Endometrial microvascular endothelial cells (primary cell): Measurements from ENCODE around the gene SLC25A40. TPM values are rescaled to one million over a fixed set of nuclear protein-coding genes. Genes with fewer than 3 reads are reported as not detected.
"Not testable (repeated sequence)": the region's sequence is repeated elsewhere in the genome, so short reads cannot be mapped to it uniquely, and the experiment has no call there.

ENCODE experiments used
- in situ Hi-C: cut with HindIII; loops from 2 replicates; pipeline ENCODE4 v1.10.0; 2017; ENCODE audit warnings: low sequenced_read_pairs, low pct_unique_long_range_greater_than_20kb; ENCODE audit errors: inconsistent ontology term
- total RNA-seq: library from RNA; depleted of rRNA; stranded (reverse); fragments of >200 nt; gene quantifications from one replicate; pipeline ENCODE4 v1.2.3, GENCODE V29; 2015; ENCODE audit errors: inconsistent ontology term

SLC25A40 gene, protein sequence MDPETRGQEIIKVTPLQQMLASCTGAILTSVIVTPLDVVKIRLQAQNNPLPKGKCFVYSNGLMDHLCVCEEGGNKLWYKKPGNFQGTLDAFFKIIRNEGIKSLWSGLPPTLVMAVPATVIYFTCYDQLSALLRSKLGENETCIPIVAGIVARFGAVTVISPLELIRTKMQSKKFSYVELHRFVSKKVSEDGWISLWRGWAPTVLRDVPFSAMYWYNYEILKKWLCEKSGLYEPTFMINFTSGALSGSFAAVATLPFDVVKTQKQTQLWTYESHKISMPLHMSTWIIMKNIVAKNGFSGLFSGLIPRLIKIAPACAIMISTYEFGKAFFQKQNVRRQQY
- 31.1 TPM for total RNA-seq

- in situ Hi-C loops: no loop called here
These were observed at the start of gene SLC25A40, which contains the start of gene DBF4 for GRCh38 chr7:87876040-87876868. Gene SLC25A40 (minus strand): TSS chr7:87876360. CDS start chr7:87858727, 17,633 bp downstream. Gene DBF4 (plus strand): TSS chr7:87876493. CDS start chr7:87876733, 240 bp downstream.

DNA sequence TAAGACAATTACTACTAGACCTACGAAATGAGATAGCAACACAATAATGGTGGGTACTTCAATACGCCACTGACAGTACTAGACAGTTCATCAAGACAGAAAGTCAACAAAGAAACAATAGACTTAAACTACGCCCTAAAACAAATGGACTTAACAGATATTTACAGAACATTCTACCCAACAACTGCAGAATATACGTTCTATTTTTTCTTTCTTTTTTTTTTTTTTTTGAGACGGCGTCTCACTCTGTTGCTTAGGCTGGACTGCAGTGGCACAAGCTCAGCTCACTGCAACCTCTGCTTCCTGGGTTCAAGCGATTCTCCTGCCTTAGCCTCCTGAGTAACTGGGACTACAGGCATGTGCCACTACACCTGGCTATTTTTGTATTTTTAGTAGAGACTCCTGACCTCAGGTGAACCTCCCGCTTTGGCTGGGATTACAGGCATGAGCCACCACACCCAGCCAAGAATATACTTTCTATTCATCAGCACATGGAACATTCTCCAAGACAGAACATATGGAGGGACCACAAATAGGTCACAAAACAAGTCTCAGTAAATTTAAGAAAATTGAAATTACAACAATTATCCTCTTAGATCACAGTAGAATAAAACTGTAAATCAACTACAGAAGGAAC is 46.7 kb upstream of the SLC25A40 start:
- in situ Hi-C loops: not testable (repeated sequence)

DNA sequence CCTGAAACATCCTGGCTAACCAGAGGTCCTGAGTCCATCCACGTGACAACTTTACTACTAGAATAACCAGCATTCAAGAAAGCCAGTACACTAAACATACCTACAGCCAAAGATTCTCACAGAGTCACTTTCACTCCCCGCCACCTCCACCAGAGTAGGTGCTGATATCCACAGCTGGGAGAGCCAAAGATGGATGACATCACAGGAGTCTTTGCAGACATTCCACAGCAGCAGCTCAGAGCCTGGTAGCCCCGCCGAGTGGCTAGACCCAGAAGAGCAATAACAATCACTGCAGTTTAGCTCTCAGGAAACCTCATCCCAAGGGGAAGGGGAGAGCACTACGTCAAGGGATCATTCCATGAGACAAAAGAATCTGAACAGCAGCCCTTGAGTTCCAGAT is 44.4 kb upstream of the SLC25A40 start:
- in situ Hi-C loops: no loop called here

DNA sequence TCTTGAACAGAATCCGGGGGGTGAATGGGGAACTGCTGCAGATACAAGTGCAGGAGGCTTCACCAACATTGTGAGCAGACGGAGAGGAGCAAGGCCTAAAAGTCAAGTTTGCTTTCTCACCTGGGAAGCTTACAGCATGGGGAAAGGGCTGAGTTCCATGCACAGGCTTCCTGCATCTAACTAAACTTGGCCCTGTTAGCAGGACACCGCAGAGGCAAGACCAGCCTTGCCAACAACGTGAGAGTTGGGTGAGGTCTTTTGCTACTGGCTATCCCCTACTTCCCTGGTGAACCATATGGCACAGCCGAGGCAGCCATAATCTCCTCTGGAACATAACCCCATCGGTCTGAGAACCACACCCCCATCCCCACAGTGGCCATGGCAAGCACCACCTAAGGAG is 43.7 kb upstream of the SLC25A40 start:
- in situ Hi-C loops: no loop called here

- in situ Hi-C loops: no loop called here
These were observed 42.6 kb upstream of the SLC25A40 start for GRCh38 chr7:87918740-87919139.

DNA sequence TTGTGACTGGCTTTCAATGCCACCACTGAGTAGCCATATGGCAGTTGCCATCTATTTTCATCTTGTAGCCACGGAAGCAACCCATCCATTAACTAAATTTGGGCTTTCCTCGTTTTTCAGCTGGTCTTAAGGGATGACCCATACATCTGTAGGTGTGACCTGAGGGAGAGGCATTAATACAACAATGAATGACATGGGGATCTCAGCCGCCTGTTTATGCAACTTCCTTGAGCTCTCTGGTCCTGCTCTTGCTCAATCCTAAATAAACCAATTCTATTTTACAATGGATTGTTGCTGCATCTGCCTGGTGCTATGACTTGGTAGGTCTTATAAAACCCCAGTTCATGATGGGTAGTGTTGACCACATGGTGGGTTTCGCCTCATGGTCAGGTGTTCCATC is 36.0 kb upstream of the SLC25A40 start:
- in situ Hi-C loops: no loop called here

DNA sequence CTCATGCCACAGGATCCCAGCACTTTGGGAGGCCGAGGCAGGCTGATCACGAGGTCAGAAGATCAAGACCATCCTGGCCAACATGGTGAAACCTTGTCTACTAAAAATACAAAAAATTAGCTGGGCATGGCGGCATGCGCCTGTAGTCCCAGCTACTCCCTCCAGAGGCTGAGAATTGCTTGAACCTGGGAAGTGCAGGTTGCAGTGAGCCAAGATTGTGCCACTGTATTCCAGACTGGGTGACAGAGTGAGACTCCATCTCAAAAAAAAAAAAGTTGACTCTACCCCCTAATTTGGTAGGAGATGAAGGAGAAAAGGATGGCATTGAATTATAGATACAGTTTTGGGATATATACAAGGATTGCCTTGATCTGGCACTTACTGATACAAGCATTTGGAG is 32.7 kb upstream of the SLC25A40 start:
- in situ Hi-C loops: not testable (repeated sequence)

GRCh38 chr7:87907136-87907906 is 31.2 kb upstream of the SLC25A40 start:
- in situ Hi-C loops: not testable (repeated sequence)

DNA sequence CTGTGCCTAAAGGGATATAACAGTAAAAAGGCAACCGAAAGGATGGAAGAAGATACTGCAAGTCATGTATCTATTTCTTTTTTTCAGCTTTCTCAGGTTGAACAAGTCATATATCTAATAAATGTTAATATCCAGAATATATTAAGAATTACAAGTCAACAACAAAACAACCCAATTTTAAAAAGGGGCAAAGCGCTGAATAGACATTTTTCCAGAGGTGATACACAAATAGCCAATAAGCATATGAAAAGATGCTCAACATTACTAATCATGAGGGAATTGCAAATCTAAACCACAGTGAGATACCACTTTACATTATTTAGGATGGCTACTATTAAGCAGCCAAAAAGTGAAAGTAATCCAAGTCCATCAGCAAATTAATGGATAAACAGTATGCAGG is 23.1 kb upstream of the SLC25A40 start:
- in situ Hi-C loops: no loop called here

DNA sequence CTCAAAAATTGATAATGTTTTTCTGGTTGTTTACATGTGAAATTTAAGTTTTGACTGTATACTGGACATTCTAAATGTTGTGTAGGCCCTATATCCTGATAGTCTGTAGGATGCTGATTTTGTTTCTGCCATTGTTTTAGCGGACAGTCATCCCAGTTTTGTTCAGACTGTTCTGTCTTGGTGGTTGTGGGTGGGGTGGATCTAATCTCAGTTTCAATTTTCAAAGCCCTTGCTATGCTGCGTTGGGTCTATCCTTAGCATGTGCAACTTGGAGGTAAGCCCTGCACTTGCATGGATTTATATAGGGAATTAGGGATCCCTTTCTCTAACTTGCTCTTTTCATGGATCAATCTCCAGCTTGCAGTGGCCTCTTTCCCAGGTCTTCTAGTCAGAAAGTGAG is 19.2 kb upstream of the SLC25A40 start:
- in situ Hi-C loops: no loop called here

- in situ Hi-C loops: no loop called here
These were observed 10.7 kb upstream of the SLC25A40 start for GRCh38 chr7:87886875-87887274.

- in situ Hi-C loops: no loop called here
These were observed 8.9 kb upstream of the SLC25A40 start for GRCh38 chr7:87885018-87885417.

GRCh38 chr7:87882151-87882937 is 6.2 kb upstream of the SLC25A40 start:
- in situ Hi-C loops: no loop called here

DNA sequence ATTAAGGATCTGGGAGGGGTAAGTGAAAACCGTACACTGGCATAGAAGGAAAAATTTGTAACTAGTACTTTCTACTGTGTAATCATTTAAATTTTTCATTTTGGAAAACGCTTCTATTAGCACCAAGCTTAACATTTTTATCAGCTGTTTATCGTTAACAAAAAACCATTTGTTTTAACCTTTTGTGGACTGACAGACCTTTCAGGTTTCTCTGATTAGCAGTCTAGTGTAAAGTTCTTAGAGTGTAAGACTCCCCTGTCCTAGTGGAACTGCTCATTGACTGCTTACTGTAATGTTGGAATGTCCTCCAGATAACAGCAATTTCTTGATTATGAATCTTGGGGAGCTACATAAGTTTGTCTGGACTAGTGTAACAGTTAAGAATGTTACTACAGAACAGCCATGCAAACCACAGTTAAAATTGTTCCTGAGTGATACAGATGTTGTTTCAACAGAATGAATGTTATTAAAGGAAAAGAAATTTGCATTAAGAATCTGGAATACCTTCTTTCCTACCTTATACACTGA is 2.1 kb upstream of the SLC25A40 start:
- in situ Hi-C loops: no loop called here

DNA sequence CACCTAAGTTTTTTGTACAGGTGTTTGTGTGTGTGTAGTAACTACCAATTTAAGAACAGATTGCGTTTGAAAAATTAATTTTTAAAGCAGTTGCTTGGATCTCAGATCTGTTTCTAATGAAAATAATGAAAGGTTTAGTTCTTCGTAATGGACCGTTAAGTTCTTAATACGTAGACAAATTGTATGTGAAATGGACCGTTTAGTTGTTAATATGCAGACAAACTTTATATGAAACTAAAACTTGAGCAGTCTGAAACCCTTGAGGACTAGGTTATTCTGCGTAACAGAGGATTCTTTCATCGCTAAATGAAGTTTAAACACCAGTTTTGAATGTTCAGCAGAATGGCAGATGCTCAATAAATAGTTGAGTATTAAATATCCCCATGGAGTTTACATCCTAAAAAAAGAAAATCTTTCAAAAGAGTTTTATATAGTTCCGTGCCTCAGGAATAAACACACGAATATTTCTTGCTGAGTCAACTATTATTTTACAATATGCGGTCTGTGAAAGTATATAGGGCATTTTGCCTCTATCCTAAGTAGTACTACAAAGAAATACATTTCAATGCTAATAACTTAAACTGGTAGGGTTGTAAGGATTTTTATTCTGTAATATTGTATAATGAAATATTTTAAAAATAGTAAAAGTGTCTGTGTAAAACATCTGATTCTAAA is 1.3 kb upstream of the SLC25A40 start:
- in situ Hi-C loops: no loop called here

DNA sequence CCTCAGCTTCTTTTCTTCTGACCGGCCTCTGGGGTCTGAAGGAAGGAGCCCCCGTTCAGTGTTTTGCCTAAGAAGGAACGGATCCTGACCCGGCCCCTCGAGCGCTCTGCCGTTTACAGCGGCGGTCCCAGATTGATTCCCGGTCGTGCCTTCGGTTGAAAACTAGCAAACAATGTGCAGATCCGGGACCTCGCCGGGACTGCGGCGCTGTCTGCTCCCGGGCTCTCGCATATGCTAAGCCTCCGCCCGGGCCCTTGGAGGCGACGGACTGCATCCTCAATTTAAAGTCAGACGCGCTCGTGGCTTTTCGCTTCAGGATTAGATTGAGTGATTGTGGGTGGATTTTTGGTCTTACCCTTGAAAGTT is 692 bp upstream of the SLC25A40 start:
- in situ Hi-C loops: no loop called here

DNA sequence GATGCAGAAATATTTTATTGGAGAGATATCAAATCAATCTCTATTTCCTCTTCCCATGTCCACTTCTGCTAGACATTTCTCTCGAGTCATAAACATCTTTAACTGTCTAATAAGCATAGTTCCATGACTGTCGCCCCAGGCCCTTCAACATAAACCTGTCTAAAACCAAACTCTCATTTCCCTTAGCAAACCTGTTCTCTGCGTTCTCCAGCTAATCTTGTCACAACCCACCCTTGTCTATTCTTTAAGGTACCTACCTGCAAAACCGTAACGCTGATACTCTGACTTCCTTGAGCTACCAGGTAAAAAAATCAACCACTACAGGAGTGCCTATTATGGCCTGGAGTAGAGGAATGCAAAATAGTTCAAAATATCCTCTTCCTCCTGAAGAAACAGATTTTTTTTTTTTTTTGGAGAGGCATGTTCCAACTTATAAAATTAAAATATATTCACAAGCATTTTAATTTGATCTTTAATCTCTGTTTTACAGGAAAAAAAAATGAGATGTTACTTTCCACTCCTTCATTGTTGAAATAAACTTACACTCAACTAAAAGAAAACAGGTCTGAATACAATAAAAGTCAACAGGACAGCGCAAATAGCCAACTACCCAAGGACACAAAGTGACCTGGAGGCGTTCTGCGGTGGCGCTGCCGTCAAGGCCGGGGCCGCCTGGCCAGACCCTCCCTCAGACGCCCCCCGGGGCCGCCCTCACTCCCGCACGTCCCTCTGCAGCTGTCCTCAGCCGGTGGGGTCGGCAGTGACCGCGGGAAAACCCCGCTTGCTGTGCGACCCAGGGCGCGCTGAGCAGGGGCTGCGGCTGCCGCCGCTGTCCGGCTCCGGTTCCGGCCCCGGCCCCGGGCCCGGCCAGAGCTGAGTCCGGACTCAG is 765 bp downstream of the SLC25A40 start:
- in situ Hi-C loops: no loop called here
